Bone marrow (tissue), 2 donors: ENCODE results near the gene PLAA.
A peak's percentile ranks its signal among the peaks of the same experiment; 100 is the strongest.

Source experiments
- DNase-seq, 2 donors: peaks; one replicate each; lab custom pipeline; 2025; lab: John Stamatoyannopoulos, UW

The PLAA gene

GRCh38 chr9:26946753-26947727 is at the start of gene PLAA:
Gene PLAA (minus strand): TSS chr9:26947242. CDS start chr9:26947045, 197 bp downstream.
- peak; percentile 73 to 86 for DNase-seq

DNA sequence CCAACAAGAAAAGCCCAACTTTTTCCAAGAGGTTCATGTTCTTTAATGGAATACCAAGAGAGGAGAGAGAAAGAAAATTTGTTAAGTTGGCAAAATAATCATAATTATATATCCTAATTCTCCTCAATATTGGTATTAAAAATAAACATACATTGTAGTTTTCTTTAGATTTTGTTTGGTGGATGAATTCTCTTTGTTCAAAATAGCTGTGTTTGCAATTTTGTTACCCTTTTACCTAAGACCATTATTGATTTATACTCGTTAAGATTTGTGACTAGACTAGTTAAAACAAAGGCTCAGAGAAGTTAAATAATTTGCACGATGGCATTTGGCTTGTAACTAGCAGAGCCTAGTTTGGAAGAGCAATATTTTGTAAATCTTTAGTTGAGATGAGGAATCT is 48.8 kb upstream of the PLAA start:
- no peak for DNase-seq

DNA sequence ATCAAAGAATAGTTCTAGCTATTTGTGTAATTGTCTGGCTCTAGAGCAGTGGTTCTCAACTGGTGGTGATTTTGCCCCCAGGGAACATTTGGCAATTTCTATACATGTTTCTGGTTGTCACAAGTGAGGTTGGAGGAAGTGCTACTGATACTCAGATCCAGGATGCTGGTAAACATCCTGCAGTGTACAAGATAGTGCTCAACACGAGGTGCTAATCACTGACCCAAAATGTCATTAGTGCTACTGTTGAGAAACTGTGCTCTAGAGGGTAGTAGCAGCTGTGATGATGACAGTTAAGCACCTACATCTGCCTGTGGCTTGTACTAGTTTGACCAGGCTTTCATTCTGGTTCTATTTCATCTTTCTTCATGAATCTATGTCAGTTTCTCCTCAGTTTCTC is 36.3 kb upstream of the PLAA start:
- no peak for DNase-seq

DNA sequence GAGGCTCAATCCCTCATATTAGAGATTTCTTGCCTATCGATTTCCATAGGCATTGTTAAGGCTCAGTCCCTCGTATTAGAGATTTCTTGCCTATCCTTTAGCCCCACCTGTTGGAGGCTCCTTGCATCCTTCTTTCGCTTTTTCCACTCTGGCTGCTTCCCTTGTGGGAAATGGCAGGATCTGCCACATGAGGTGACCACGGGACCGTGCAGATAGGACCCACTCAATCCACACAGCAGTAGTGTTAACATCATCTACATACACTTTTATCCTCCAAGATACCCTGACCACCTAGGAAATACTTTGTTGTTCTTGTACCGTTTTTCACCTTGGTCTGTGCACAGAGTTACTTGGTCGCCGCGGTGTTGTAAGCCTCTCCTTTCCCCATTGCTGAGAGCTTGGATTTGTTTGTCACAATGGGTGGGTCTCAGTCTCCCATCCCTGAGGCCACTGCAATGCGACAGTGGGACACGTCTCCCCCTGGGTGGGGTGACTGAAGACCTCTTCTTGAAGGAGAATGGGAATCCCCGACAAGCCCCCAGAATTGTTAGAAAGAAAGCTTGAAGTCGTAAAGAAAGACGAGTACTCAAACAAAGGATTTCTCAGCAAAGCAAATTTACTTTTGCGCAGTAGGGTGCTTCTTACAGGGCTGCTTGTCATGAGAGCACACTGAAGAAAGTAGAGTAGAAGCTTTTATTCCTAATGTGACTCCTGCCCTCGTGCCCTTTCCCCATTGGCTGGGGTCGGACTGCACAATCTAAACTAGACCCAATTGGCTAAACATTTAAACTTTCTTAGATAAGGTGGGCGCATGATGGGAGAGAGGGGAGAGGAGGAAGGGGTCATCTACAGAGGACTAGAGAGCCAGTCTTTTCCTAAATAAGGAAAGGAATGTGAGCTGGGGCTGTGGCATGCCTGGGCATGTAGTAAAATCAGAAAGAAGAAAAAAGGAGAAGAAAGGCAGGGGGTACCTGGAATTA is 29.0 kb upstream of the PLAA start:
- peak in 1 of 2 donors; percentile 8 for DNase-seq

DNA sequence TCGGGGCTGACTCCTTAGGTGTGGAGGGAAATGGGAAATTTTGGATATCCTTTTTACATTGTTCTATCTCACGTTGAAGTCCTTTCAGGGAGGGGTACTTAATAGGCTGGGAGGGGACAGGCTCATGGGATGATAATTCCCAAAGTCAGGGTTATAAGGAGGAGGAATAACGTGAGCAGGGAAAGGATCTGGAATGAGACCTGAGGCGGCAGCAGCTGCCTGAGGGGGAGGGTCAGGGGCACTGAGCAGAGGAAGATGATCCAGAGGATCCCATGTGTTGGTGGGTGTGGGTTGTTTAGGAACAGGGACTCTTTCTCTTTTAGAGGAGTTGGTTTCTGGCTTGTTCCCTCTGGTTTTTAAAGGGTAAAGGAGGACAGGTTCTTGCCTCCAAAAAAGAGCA is 27.9 kb upstream of the PLAA start:
- DNase-seq: no peak

DNA sequence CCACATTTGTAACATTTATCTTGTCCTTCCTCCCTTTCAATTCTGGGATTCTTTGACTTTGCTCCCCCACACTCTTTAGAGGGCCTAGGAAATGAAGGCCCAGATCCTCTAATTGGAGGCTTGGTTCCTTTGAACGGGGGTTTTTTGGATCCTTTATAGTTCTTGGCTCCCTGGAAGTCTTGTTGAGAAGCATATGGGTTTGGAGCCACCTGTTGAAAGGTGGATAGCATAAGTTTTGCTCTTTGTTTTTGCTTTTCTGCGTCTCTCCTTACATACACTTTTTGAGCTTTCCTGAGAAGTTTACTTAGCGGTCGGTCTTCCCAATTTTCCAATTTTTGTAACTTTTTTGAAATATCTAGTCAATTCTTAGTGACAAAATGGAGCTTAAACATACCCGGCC is 26.9 kb upstream of the PLAA start:
- no peak for DNase-seq

DNA sequence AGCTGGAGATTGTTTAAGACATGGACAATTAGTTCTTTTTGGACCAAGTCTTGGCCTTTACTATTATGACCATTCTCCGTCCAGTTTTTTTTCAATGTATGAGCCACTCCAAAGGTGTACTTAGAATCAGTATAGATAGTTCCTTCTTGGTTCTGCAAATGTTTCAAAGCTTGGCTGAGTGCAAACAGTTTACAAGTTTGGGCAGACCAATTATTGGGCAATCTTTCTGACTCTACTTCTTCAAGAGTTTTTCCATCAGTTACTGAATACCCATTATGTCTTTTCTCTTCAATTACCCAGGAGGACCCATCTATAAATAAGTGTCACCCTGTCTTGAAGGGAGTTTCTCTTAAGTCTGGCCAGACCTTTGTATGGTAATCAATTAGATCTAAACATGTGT is 24.7 kb upstream of the PLAA start:
- DNase-seq: no peak

DNA sequence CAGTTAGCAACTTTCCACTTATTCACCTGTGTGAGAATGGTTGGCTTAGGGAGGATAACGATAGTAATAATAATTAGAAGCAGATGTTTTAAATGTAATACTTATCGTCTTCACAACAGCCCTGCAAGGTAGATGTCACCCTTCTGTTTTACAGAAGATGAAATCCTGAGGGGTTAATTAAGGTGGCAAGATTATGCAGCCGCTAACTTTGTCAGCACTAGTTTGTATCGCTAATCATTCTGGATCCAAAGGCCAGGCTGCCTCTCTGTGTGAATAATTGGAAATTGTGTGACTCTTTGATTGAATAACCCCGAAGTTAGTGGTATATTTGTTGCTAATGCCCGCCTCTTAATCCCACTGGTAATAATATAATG is 9.8 kb upstream of the PLAA start:
- no peak for DNase-seq

DNA sequence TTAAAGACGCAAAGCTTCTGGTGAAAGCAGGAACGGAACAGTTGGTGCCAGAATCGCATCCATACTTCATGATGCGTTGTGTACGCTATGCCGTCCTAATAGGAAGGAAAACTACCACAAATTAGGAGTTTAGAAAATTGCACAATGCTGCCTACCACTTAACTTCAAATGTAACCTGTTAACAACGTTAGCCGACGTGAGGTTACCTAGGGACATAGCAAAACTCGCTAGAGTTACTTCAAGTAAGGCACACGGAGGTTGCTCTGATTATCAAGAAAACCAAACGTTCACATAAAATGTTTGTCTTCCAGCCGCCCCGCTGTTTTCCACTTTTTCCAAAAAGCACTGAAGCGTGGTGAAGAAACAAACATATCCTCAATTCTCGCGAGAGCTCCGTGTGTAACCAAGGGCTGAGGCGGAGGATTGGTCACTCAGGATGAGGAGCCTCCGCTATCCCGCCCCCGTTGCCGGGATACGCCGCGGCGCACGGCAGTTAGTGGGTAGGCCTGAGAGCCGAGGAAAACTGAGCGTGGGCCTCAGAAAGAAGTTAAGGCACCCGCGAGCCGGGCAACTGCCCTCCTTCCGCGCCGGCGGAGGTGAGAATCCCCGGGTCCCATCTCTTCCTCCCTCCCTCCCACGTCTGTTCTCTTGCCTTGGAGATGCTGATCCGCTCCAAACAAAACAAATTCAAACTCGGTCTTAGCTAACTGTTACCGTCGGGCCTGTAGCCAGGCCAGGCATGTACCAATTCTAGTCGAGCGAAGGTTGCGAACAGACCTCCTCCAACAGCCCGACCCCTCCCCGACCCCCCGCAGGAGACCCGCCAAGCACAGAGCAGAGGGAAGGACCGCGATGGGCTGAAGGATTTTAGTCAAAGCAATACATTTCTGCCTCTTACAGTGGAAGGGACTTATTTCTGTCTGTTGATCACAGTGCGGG is 9.1 kb upstream of the PLAA start, which contains the start of gene IFT74:
IFT74 (plus strand) TSS at position 492 of the 939 bp plus-strand sequence. CDS start 5,556 bp downstream, outside the sequence.
- peak; percentile 68 to 89 for DNase-seq

- DNase-seq: no peak
Observed at GRCh38 chr9:26955222-26955903, 8.3 kb upstream of the PLAA start.

- no peak for DNase-seq
Observed at GRCh38 chr9:26954050-26954508, 7.0 kb upstream of the PLAA start.

- DNase-seq: no peak
Observed at GRCh38 chr9:26951794-26952193, 4.8 kb upstream of the PLAA start.

GRCh38 chr9:26950521-26950920 is 3.5 kb upstream of the PLAA start:
- no peak for DNase-seq

DNA sequence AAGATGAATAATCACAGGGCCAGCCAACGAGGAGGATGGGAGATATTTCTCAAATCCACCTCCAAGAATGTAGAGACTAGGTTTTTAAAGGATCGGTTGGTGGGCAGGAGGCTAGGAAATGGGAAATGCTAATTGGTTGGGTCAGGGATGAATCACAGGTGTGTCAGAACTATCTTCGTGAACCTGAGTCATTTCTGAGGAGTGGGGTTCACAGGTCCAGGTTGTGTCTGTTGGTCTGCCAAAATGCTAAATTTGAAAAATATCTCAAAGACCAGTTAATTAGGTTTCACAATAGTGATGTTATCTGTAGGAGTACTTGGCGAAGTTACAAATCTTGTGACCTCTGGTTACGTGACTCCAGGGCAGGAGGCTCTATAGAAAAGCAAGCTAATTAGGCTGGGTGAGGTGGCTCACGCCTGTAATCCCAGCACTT is 2.6 kb upstream of the PLAA start:
- no peak for DNase-seq

DNA sequence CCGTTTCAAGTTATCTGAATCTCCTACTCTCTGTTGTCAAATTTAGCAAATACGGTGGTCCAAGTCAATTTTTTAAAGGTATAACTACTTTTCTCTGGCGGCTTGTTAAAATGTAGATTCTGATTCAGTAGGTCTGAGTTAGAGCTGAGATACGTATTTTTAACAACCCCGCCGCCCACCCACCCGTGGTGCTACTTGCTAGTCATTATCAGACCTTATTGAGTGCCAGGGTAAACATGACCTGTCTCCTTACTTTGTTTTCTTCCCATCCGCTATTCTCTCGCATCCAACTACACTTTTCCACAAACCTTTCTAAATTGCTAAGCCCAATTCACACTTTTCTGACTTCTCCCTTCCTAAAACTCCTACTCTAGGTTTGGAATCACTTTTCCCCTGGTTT is 694 bp upstream of the PLAA start:
- DNase-seq: no peak

- DNase-seq: no peak
Observed at GRCh38 chr9:26945591-26945990, 1.5 kb downstream of the PLAA start.

DNA sequence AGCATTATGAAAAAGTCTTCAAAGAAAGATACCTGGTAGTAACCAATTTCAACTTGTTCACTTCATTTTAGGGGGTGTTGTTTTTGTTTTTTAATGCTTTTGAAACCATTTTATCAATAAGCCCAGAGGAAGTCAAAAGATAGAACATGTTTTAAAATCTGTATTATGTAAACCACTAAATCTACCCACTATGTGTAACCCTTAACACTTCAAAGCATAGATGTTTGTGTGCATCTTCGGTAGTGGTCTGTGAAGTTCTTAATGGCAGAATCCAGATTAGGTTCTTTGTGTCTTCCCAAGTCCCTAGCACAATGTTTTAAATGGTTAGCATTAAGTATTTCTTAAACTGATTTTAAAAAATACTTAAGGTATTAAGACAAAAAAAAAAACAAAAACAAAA is 6.3 kb downstream of the PLAA start:
- DNase-seq: no peak

- DNase-seq: no peak
Observed at GRCh38 chr9:26939955-26940711, 6.9 kb downstream of the PLAA start.

- DNase-seq: no peak
Observed at GRCh38 chr9:26937816-26938371, 9.1 kb downstream of the PLAA start.

DNA sequence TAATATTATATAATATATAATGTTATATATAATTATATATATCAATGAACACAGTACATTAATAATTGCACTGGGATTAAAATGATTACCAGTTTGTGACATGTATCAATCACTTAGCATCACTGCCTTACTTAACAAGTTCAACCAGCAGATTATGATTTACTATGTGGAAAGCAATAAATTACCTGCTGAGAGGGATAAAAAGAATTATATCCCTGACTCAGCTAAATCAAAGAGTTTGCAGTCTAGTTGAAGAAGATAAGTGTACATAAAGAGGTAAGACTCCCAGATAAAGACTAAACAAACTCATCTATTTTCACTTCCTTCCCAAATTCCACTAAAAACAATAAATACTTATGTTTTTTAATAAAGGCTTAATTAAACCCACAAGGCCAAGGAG is 11.2 kb downstream of the PLAA start:
- DNase-seq: no peak
